Measurements from ENCODE around the gene PDXP. TPM values are rescaled to one million over a fixed set of nuclear protein-coding genes. Genes with fewer than 3 reads are reported as not detected.

Gene PDXP
- polyA plus RNA-seq, 1 donor from 2014 or later: 108 TPM

DNA sequence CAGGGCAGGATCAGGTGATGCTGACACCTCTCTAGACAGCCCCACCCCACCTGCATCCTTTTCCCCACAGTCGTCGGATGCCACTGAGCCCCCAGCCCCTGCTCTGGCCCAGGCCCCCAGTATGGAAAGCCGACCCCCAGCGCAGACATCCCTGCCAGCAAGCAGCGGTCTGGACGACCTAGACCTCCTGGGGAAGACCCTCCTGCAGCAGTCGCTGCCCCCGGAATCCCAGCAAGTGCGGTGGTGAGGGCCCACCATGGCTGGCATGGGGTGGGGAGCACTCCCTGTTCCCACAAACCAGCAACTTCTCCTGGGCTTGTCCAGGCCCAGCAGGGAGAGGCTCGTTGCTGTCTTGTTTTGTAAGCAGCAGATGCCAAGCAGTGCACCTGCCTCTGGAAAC is 28.6 kb upstream of the PDXP start:
- Histone ChIP-seq H3K36me3 (ENCODE audit: insufficient read depth, low read length) (no peaks in the 10 kb centered on the region), H3K4me2 (ENCODE audit: low read length) (no peak overlapping the region)

GRCh38 chr22:37630839-37631435 is 27.6 kb upstream of the PDXP start:
- Histone ChIP-seq H3K36me3 (ENCODE audit: insufficient read depth, low read length) (no peaks in the 10 kb centered on the region), H4K20me1 (ENCODE audit: insufficient read depth) (no peaks in the 10 kb centered on the region), H3K9me3 (ENCODE audit: low read length) (no peaks in the 10 kb centered on the region), H3F3A (ENCODE audit: insufficient read depth, low read length, poor library complexity, severe bottlenecking) (no peaks in the 10 kb centered on the region), H3K9ac (ENCODE audit: low read length) (no peak overlapping the region), H3K27me3 (ENCODE audit: insufficient read depth, low read depth, low read length) (no peaks in the 10 kb centered on the region), H2AFZ (ENCODE audit: low read depth, low read length) (no peak overlapping the region), H3K79me2 (replicated peaks; ENCODE audit: insufficient read depth, low read length) (no peaks in the 10 kb centered on the region), H3K9me2 (ENCODE audit: insufficient read depth, low read length) (no peaks in the 10 kb centered on the region), H3K4me3 (ENCODE audit: low read length) (no peak overlapping the region), H3K27ac (ENCODE audit: low read length) (no peak overlapping the region), H3K4me2 (ENCODE audit: low read length) (no peak overlapping the region)
- TF ChIP-seq SMC3 (conservative IDR thresholded peaks at IDR 0.05; ENCODE audit: poor library complexity) (no peak), EP300 (conservative IDR thresholded peaks at IDR 0.05; ENCODE audit: poor library complexity, severe bottlenecking) (no peak)
- TF ChIP-seq, protein P1, sequence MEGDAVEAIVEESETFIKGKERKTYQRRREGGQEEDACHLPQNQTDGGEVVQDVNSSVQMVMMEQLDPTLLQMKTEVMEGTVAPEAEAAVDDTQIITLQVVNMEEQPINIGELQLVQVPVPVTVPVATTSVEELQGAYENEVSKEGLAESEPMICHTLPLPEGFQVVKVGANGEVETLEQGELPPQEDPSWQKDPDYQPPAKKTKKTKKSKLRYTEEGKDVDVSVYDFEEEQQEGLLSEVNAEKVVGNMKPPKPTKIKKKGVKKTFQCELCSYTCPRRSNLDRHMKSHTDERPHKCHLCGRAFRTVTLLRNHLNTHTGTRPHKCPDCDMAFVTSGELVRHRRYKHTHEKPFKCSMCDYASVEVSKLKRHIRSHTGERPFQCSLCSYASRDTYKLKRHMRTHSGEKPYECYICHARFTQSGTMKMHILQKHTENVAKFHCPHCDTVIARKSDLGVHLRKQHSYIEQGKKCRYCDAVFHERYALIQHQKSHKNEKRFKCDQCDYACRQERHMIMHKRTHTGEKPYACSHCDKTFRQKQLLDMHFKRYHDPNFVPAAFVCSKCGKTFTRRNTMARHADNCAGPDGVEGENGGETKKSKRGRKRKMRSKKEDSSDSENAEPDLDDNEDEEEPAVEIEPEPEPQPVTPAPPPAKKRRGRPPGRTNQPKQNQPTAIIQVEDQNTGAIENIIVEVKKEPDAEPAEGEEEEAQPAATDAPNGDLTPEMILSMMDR (IDR thresholded peaks at IDR 0.05; ENCODE audit: poor library complexity, severe bottlenecking): no peak

More for the DNA sequence above, 28.6 kb upstream of the PDXP start:
- no peaks in the 10 kb centered on the region for H4K20me1 ChIP-seq (ENCODE audit: insufficient read depth)
- no peak overlapping the region for H2AFZ ChIP-seq (ENCODE audit: low read depth, low read length)
- TF ChIP-seq MXI1 (conservative IDR thresholded peaks at IDR 0.05; ENCODE audit: poor library complexity, severe bottlenecking) (no peak), EZH2 (IDR thresholded peaks at IDR 0.05; ENCODE audit: borderline replicate concordance, insufficient read depth, low read length, poor library complexity, severe bottlenecking) (no peak), REST (IDR thresholded peaks at IDR 0.05; ENCODE audit: borderline replicate concordance) (no peak), EP300 (conservative IDR thresholded peaks at IDR 0.05; ENCODE audit: poor library complexity, severe bottlenecking) (no peak), SMC3 (conservative IDR thresholded peaks at IDR 0.05; ENCODE audit: poor library complexity) (no peak), POLR2AphosphoS5 (IDR thresholded peaks at IDR 0.05) (no peak)
- TF ChIP-seq, protein P1 (IDR thresholded peaks at IDR 0.05; ENCODE audit: poor library complexity, severe bottlenecking): no peak
- no peaks in the 10 kb centered on the region for H3K27me3 ChIP-seq (ENCODE audit: insufficient read depth, low read depth, low read length)
- no peak overlapping the region for H3K27ac ChIP-seq (ENCODE audit: low read length)
- H3K9me3 ChIP-seq (ENCODE audit: low read length): no peaks in the 10 kb centered on the region
- no peak overlapping the region for H3K4me3 ChIP-seq (ENCODE audit: low read length)
- H3K79me2 ChIP-seq (replicated peaks; ENCODE audit: insufficient read depth, low read length): no peaks in the 10 kb centered on the region
- no peak overlapping the region for H3K9ac ChIP-seq (ENCODE audit: low read length)
- H3F3A ChIP-seq (ENCODE audit: insufficient read depth, low read length, poor library complexity, severe bottlenecking): no peaks in the 10 kb centered on the region
- H3K9me2 ChIP-seq (ENCODE audit: insufficient read depth, low read length): no peaks in the 10 kb centered on the region

Data from neural cell (in vitro differentiated cells).